Fibroblast of lung (primary cell): ENCODE results near the gene TLL2. TPM values are rescaled to one million over a fixed set of nuclear protein-coding genes. Genes with fewer than 3 reads are reported as not detected.

ENCODE experiments used
- DNase-seq, 2 donors: peaks; one replicate each; pipeline versions ENCODE4 v3.0.0 to v3.0.0-alpha.2; 2010; ENCODE audit warnings: low read depth in 2 of 2
- H2AFZ ChIP-seq: 2 replicates; pipeline ENCODE4 v1.5.1; 2012; ENCODE audit warnings: low read length, control low read depth, inconsistent platforms
- H3K27ac ChIP-seq: 2 replicates; pipeline ENCODE4 v1.5.1; 2011; ENCODE audit warnings: low read length, control low read depth; ENCODE audit not compliant: insufficient read depth
- H3K27me3 ChIP-seq: 2 replicates; pipeline ENCODE4 v1.5.1; 2011; ENCODE audit warnings: mild to moderate bottlenecking, low read length; ENCODE audit not compliant: control insufficient read depth, insufficient read depth
- H3K36me3 ChIP-seq: 2 replicates; pipeline ENCODE4 v1.5.1; 2011; ENCODE audit warnings: low read length; ENCODE audit not compliant: control insufficient read depth, insufficient read depth
- H3K4me1 ChIP-seq: 2 replicates; pipeline ENCODE4 v1.5.1; 2011; ENCODE audit warnings: low read length; ENCODE audit not compliant: control insufficient read depth, insufficient read depth; ENCODE audit errors: extremely low read depth
- H3K4me2 ChIP-seq: 2 replicates; pipeline ENCODE4 v1.5.1; 2011; ENCODE audit warnings: low read length, control low read depth; ENCODE audit not compliant: insufficient read depth; ENCODE audit errors: extremely low read depth
- H3K4me3 ChIP-seq, 4 experiments: fragments of 200-600 bp in 1 of 4; sonication (generic) in 1 of 4; replicated peaks in 1 of 4; 2 replicates each; pipeline ENCODE4 v1.5.1; 2011 to 2016; ENCODE audit warnings: low read length in 4 of 4, low read depth in 3 of 4, mild to moderate bottlenecking in 3 of 4, control low read depth in 2 of 4, inconsistent platforms in 1 of 4, mixed read lengths in 1 of 4; ENCODE audit not compliant: insufficient read depth in 1 of 4; ENCODE audit errors: control extremely low read depth in 1 of 4
- H3K79me2 ChIP-seq: 2 replicates; pipeline ENCODE4 v1.5.1; 2012; ENCODE audit warnings: mild to moderate bottlenecking, low read length, inconsistent platforms; ENCODE audit not compliant: control insufficient read depth, insufficient read depth
- H3K9ac ChIP-seq: 2 replicates; pipeline ENCODE4 v1.5.1; 2011; ENCODE audit warnings: mild to moderate bottlenecking, low read length, control low read depth; ENCODE audit not compliant: insufficient read depth
- H3K9me3 ChIP-seq: 2 replicates; pipeline ENCODE4 v1.5.1; 2012; ENCODE audit warnings: low read depth, low read length; ENCODE audit not compliant: control insufficient read depth, insufficient read depth
- H4K20me1 ChIP-seq: 2 replicates; pipeline ENCODE4 v1.5.1; 2011; ENCODE audit warnings: low read length; ENCODE audit not compliant: control insufficient read depth, insufficient read depth; ENCODE audit errors: extremely low read depth
- EZH2 ChIP-seq: IDR thresholded peaks from 2 replicates; pipeline ENCODE4 v1.5.1; 2012; ENCODE audit warnings: low read length, control low read depth, mild to moderate bottlenecking; ENCODE audit errors: missing control alignments
- polyA plus RNA-seq, 2 donors: library from polyadenylated mRNA; depleted of rRNA in 1 of 2; stranded (reverse) in 1 of 2; unstranded in 1 of 2; fragments of >200 nt; gene quantifications; 2 replicates each; pipeline ENCODE4 v1.2.1, GENCODE V29; 2011 to 2012; ENCODE audit warnings: missing spikeins in 1 of 2
- total RNA-seq: library from RNA; depleted of rRNA; stranded (reverse); fragments of >200 nt; gene quantifications from 2 replicates; pipeline ENCODE4 v1.2.1, GENCODE V29; 2014
- TF ChIP-seq, protein P1 (sequence below), 2 donors: IDR thresholded peaks in 1 of 2; conservative IDR thresholded peaks in 1 of 2; 1 replicate in 1 of 2; 2 replicates in 1 of 2; pipeline ENCODE4 v1.5.1; 2011 to 2012; ENCODE audit warnings: low read length in 2 of 2, control low read depth in 1 of 2, inconsistent platforms in 1 of 2, low read depth in 1 of 2, mild to moderate bottlenecking in 1 of 2

The TLL2 gene
- total and polyA plus RNA-seq, 2 donors (not counting 1 experiment from before 2014, with no cell fraction given), result 0.05 to 0.17 TPM

DNA sequence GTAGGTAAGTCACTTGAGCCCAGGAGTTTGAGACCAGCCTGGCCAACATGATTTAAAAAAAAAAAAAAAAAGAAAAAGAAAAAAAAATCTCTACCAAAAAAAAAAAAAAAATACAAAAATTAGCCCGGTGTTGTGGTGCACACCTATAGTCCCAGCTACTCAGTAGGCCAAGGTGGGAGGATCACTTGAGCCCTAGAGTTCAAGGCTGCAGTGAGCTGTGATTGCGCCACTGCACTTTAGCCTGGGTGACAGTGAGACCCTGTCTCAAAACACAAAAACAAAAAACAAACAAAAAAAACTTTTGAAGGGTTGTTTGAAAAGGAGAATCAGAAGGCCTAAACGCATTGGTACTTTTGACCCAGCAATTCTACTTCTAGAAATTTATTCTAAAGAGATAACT is 13.7 kb downstream of the TLL2 start:
- no peaks in the 10 kb centered on the region for H3K36me3 ChIP-seq
- no peak overlapping the region for H2AFZ ChIP-seq
- no peak for DNase-seq
- no peaks in the 10 kb centered on the region for H3K9me3 ChIP-seq
- no peaks in the 10 kb centered on the region for H3K79me2 ChIP-seq
- H4K20me1 ChIP-seq, result no peaks in the 10 kb centered on the region
- no peak overlapping the region for H3K9ac ChIP-seq
- H3K27ac ChIP-seq, result no peak overlapping the region
- no peak overlapping the region for H3K4me2 ChIP-seq
- no peaks in the 10 kb centered on the region for H3K27me3 ChIP-seq
- no peaks in the 10 kb centered on the region for H3K4me1 ChIP-seq
- TF ChIP-seq EZH2, result no peak
- TF ChIP-seq, protein P1, sequence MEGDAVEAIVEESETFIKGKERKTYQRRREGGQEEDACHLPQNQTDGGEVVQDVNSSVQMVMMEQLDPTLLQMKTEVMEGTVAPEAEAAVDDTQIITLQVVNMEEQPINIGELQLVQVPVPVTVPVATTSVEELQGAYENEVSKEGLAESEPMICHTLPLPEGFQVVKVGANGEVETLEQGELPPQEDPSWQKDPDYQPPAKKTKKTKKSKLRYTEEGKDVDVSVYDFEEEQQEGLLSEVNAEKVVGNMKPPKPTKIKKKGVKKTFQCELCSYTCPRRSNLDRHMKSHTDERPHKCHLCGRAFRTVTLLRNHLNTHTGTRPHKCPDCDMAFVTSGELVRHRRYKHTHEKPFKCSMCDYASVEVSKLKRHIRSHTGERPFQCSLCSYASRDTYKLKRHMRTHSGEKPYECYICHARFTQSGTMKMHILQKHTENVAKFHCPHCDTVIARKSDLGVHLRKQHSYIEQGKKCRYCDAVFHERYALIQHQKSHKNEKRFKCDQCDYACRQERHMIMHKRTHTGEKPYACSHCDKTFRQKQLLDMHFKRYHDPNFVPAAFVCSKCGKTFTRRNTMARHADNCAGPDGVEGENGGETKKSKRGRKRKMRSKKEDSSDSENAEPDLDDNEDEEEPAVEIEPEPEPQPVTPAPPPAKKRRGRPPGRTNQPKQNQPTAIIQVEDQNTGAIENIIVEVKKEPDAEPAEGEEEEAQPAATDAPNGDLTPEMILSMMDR (conservative IDR thresholded peaks at IDR 0.05 in 1 of 2, IDR thresholded peaks at IDR 0.05 in 1 of 2; ENCODE audit: low read depth in 1 of 2, low read length in 2 of 2), result no peak
- no peak overlapping the region for H3K4me3 ChIP-seq

DNA sequence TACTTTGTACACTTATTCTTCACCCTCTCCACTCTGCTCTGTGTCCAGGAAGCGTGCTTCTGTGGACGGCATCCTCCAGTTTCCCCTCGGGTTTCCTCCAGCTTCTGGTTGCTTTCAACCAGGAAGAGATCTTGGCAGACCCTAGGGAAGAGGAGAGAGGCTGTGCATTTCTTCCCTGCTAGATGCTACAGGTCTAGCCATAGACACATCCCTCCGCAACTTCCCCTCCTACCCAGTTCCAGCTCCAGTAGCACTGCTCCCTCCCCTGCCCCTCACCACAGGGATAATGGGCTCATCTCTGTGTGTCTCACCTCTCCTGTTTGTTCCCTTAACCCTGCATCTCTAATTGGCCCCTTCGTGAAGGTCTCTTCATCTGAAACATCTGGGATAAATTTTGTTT is 16.3 kb downstream of the TLL2 start:
- no peak for TF ChIP-seq EZH2
- TF ChIP-seq, protein P1 (conservative IDR thresholded peaks at IDR 0.05 in 1 of 2, IDR thresholded peaks at IDR 0.05 in 1 of 2; ENCODE audit: low read depth in 1 of 2, low read length in 2 of 2), result no peak
- H3K79me2 ChIP-seq, result no peaks in the 10 kb centered on the region
- H3K36me3 ChIP-seq, result no peaks in the 10 kb centered on the region
- no peak overlapping the region for H3K27ac ChIP-seq
- DNase-seq, result no peak
- no peaks in the 10 kb centered on the region for H4K20me1 ChIP-seq
- no peak overlapping the region for H3K4me3 ChIP-seq
- no peak overlapping the region for H2AFZ ChIP-seq
- H3K9ac ChIP-seq, result no peak overlapping the region
- no peaks in the 10 kb centered on the region for H3K27me3 ChIP-seq
- H3K4me1 ChIP-seq, result no peaks in the 10 kb centered on the region
- no peaks in the 10 kb centered on the region for H3K9me3 ChIP-seq
- H3K4me2 ChIP-seq, result no peak overlapping the region

DNA sequence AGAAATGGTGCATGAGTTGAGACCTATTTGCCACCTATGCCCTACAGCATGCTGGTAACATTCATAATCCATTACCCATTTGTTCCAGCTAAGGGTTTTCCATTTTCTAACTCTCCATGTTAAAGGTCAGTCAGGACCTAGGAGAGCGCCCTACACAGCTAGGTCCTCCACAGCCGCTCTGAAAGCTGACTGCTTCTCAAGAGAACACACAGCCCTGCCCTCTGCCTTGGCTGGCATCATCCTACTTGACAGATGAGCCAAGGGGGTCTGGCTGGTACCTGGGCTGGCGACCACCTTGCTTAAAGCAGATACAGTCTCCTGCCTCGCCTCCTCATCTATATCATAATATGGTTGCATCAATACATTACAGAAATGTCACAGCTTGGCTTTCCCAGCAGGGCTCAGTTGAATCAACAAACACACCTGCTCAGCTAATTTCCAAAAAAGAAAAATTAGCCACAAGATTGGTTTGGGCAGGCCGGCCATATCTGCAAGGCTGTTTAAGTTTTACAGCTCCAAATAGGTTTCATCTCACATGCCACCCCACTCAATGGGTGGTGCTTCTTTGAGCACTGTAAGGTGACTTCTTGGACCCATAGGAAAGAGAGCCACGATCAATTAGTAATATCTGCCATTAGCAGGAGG is 17.3 kb downstream of the TLL2 start:
- no peaks in the 10 kb centered on the region for H3K79me2 ChIP-seq

More for the DNA sequence above, 17.3 kb downstream of the TLL2 start:
- no peaks in the 10 kb centered on the region for H3K27me3 ChIP-seq
- no peak overlapping the region for H3K4me3 ChIP-seq
- DNase-seq, result peak in 1 of 2 donors; percentile 32
- H4K20me1 ChIP-seq, result no peaks in the 10 kb centered on the region
- no peak overlapping the region for H3K9ac ChIP-seq
- H3K4me1 ChIP-seq, result no peaks in the 10 kb centered on the region
- H3K36me3 ChIP-seq, result no peaks in the 10 kb centered on the region
- H3K4me2 ChIP-seq, result no peak overlapping the region
- no peaks in the 10 kb centered on the region for H3K9me3 ChIP-seq
- TF ChIP-seq, protein P1 (conservative IDR thresholded peaks at IDR 0.05 in 1 of 2, IDR thresholded peaks at IDR 0.05 in 1 of 2; ENCODE audit: low read depth in 1 of 2, low read length in 2 of 2), result no peak
- no peak for TF ChIP-seq EZH2
- no peak overlapping the region for H2AFZ ChIP-seq
- H3K27ac ChIP-seq, result no peak overlapping the region
